Activated CD4-positive, alpha-beta T cell treated with anti-CD3 and anti-CD28 coated beads for 36 hours (primary cell): Measurements from ENCODE around the gene PPP5C. TPM values are rescaled to one million over a fixed set of nuclear protein-coding genes. Genes with fewer than 3 reads are reported as not detected.
A peak's percentile ranks its signal among the peaks of the same experiment; 100 is the strongest.

Experiments
- ATAC-seq: fragments of 200-7000 bp; cut with Tn5 transposase; one replicate; pipeline ENCODE4 v1.10.0; 2021; ENCODE audit warnings: mild to moderate bottlenecking, moderate library complexity
- CTCF ChIA-PET: fragments of 350-600 bp; sonication (Branson Sonifier 250); formaldehyde crosslinking; loops from one replicate; lab custom pipeline; 2021; ENCODE audit warnings: antibody characterized with exemption; lab: Charles Lee
- POLR2A ChIA-PET: fragments of 350-600 bp; sonication (Branson Sonifier 250); formaldehyde crosslinking; loops from one replicate; lab custom pipeline; 2021; ENCODE audit warnings: antibody characterized with exemption, inconsistent platforms; lab: Charles Lee
- DNase-seq: peaks from one replicate; pipeline ENCODE4 v3.0.0-alpha.2; 2020
- H3K27ac Mint-ChIP-seq: one replicate; pipeline ENCODE4 v1.8.0; 2021; ENCODE audit warnings: mixed read lengths
- H3K27me3 Mint-ChIP-seq: one replicate; pipeline ENCODE4 v1.8.0; 2021; ENCODE audit warnings: mixed read lengths
- H3K36me3 Mint-ChIP-seq: one replicate; pipeline ENCODE4 v1.8.0; 2021; ENCODE audit warnings: low read depth, mixed read lengths
- H3K4me1 Mint-ChIP-seq: one replicate; pipeline ENCODE4 v1.8.0; 2021; ENCODE audit warnings: mixed read lengths
- H3K4me3 Mint-ChIP-seq: one replicate; pipeline ENCODE4 v1.8.0; 2021; ENCODE audit warnings: mild to moderate bottlenecking, moderate library complexity, mixed read lengths
- H3K9me3 Mint-ChIP-seq: one replicate; pipeline ENCODE4 v1.8.0; 2021; ENCODE audit warnings: low read depth, mixed read lengths
- intact Hi-C, 2 experiments: fragments of 100-400 bp; cut with DNase I in 1 of 2; cut with micrococcal nuclease in 1 of 2; formaldehyde crosslinking; loops; one replicate each; pipeline versions ENCODE4 v1.14.2 to v1.15.1; 2022 to 2024; cut with DNase I, micrococcal nuclease
- total RNA-seq, 2 experiments: library from RNA; stranded (reverse); gene quantifications; one replicate each; pipeline ENCODE4 v1.2.3, GENCODE V29; 2021

Gene PPP5C
- total RNA-seq, 2 experiments from 2014 or later: 100.0 to 129 TPM

- CTCF ChIA-PET: interaction anchor here (0.6 to 1.1 kb wide), 6 partner anchors 13 to 304 kb away, joined by 3 to 4 read pairs (median 3); no protein-coding TSS in a partner anchor
- ATAC-seq (peak; percentile 37), DNase-seq (peak; percentile 33)
- POLR2A ChIA-PET: no interaction called here
- intact Hi-C loops: no loop called here
- Mint-ChIP-seq H3K9me3 (no peaks in the 10 kb centered on the region), H3K4me3 (peak overlapping the region; percentile 90), H3K36me3 (peaks cover 45% of the 10 kb centered on the region), H3K27ac (peak overlapping the region; percentile 97), H3K27me3 (no peaks in the 10 kb centered on the region), H3K4me1 (peaks cover 54% of the 10 kb centered on the region)
Observed at GRCh38 chr19:46351241-46352041, 4.6 kb downstream of the PPP5C start.

DNA sequence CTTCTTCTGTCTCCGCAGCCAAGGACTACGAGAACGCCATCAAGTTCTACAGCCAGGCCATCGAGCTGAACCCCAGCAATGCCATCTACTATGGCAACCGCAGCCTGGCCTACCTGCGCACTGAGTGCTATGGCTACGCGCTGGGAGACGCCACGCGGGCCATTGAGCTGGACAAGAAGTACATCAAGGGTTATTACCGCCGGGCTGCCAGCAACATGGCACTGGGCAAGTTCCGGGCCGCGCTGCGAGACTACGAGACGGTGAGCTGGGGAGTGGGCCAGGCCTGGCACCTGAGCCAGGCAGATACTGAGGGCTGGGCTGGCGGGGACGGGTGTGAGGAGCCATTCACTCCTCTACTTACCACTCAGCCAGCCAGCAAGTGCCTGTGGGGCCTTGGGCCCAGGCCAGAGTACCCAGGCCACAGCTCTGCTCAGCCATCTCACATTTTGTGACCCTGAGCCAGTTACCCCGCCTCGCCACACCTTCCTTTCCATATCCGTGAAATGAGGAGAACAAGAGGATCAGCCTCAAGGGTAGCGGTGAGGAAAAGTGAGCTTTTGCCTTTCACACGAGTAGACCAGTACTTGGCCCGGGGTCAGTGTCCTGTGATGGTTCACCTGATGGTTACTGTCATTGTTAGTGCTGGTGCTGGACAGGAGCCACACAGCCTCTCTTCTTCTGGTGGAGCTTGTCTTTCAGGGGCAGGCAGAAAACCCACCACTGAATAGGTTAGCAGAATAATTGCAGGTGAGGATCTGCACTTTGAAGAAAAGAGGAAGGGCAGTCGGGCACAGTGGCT is 7.0 kb downstream of the PPP5C start:
- CTCF ChIA-PET: no interaction called here

GRCh38 chr19:46355234-46356148 is 8.6 kb downstream of the PPP5C start:
- DNase-seq (peak; percentile 64), ATAC-seq (peak; percentile 57)
- Mint-ChIP-seq H3K27me3 (no peaks in the 10 kb centered on the region), H3K4me1 (peaks cover 36% of the 10 kb centered on the region), H3K36me3 (peaks cover 31% of the 10 kb centered on the region), H3K4me3 (no peak overlapping the region), H3K27ac (peak overlapping the region; percentile 30), H3K9me3 (no peaks in the 10 kb centered on the region)
- ChIA-PET CTCF (interaction anchor here (0.5 to 2.0 kb wide), 4 partner anchors 7 to 175 kb away, joined by 3 to 4 read pairs (median 4); no protein-coding TSS in a partner anchor), POLR2A (no interaction called here)
- intact Hi-C loops: no loop called here

More for the DNA sequence above, 7.0 kb downstream of the PPP5C start:
- H3K27me3 Mint-ChIP-seq: no peaks in the 10 kb centered on the region
- ATAC-seq (no peak), DNase-seq (no peak)
- POLR2A ChIA-PET: no interaction called here
- peaks cover 49% of the 10 kb centered on the region for H3K4me1 Mint-ChIP-seq
- H3K4me3 Mint-ChIP-seq: no peak overlapping the region
- intact Hi-C loops: no loop called here
- H3K36me3 Mint-ChIP-seq: peaks cover 37% of the 10 kb centered on the region
- H3K27ac Mint-ChIP-seq: no peak overlapping the region
- no peaks in the 10 kb centered on the region for H3K9me3 Mint-ChIP-seq

DNA sequence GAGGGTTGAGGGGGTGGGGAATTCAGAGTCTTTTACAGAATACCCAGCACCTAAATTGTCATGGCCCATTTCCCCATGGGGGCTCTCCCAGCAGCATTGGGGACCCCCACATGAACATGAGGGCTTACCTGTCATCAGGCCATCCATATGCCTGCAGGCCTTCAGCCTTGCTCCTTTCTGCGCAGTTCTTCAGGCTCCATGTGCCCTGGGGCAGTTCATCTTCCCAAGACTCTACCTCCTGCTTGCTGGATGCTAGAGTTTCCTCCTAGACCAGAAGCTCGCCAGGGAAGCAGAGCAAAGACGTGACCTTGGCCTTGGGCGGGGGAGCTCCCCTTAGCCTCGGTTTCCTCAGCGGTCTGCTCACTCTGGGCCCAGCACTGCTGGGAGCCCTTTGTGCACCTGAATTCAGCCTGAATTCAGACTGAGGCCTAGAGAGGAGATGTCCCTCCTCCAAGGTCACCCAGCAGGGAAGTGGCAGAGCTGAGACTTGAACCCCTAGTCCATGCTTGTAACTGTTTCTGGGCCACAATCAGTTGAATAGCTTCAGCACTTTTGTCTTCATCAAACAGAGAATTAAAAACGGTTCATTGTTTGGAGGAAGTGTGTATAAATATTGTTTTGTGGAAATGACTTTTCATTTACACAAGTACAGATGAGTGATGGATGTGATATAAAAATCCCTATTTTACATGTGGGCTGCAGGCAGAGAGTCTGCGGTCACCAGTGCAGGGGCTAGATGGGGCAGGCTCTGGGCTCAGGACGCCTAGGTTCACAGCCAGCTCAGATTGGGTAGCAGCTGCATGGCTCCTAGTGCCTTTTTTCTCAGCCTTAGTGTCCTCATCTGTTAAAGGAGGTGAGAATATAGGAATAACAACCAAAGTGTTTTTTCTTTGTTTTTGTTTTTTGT is 9.5 kb downstream of the PPP5C start:
- no peak overlapping the region for H3K27ac Mint-ChIP-seq

GRCh38 chr19:46357846-46358583 is 11.1 kb downstream of the PPP5C start:
- Mint-ChIP-seq H3K36me3 (peaks cover 29% of the 10 kb centered on the region), H3K27ac (no peak overlapping the region), H3K4me3 (no peak overlapping the region), H3K27me3 (no peaks in the 10 kb centered on the region), H3K4me1 (peaks cover 30% of the 10 kb centered on the region), H3K9me3 (no peaks in the 10 kb centered on the region)
- ATAC-seq (no peak), DNase-seq (no peak)
- intact Hi-C loops: no loop called here
- CTCF ChIA-PET: interaction anchor here (1.5 to 2.0 kb wide), 2 partner anchors 10 kb away, joined by 4 read pairs; no protein-coding TSS in a partner anchor
- POLR2A ChIA-PET: no interaction called here

More for the DNA sequence above, 9.5 kb downstream of the PPP5C start:
- Mint-ChIP-seq H3K36me3 (peaks cover 27% of the 10 kb centered on the region), H3K4me1 (peaks cover 34% of the 10 kb centered on the region), H3K9me3 (no peaks in the 10 kb centered on the region), H3K27me3 (no peaks in the 10 kb centered on the region), H3K4me3 (no peak overlapping the region)
- CTCF ChIA-PET: interaction anchor here (0.6 to 2.0 kb wide), 3 partner anchors 8 to 328 kb away, joined by 3 to 4 read pairs (median 3); no protein-coding TSS in a partner anchor
- ATAC-seq (no peak), DNase-seq (no peak)
- intact Hi-C loops: no loop called here
- POLR2A ChIA-PET: no interaction called here

GRCh38 chr19:46361915-46362314 is 15.0 kb downstream of the PPP5C start:
- DNase-seq: no peak
- peak overlapping the region; percentile 2 for H3K4me3 Mint-ChIP-seq
- peaks cover 20% of the 10 kb centered on the region for H3K4me1 Mint-ChIP-seq
- no peaks in the 10 kb centered on the region for H3K27me3 Mint-ChIP-seq
- no peaks in the 10 kb centered on the region for H3K9me3 Mint-ChIP-seq
- intact Hi-C loops: no loop called here
- no peak for ATAC-seq
- no peak overlapping the region for H3K27ac Mint-ChIP-seq
- POLR2A ChIA-PET: interaction anchor here (0.6 kb wide), 1 partner anchor 72 kb away, joined by 3 read pairs; no protein-coding TSS in a partner anchor
- H3K36me3 Mint-ChIP-seq: peaks cover 23% of the 10 kb centered on the region
- CTCF ChIA-PET: no interaction called here

- H3K4me1 Mint-ChIP-seq: peaks cover 20% of the 10 kb centered on the region
- H3K36me3 Mint-ChIP-seq: peaks cover 18% of the 10 kb centered on the region
- no peaks in the 10 kb centered on the region for H3K9me3 Mint-ChIP-seq
- no peaks in the 10 kb centered on the region for H3K27me3 Mint-ChIP-seq
- ATAC-seq: no peak
- POLR2A ChIA-PET: no interaction called here
- H3K27ac Mint-ChIP-seq: no peak overlapping the region
- CTCF ChIA-PET: interaction anchor here (0.6 to 0.8 kb wide), 3 partner anchors 14 to 524 kb away, joined by 3 read pairs; no protein-coding TSS in a partner anchor
- H3K4me3 Mint-ChIP-seq: no peak overlapping the region
- no peak for DNase-seq
- intact Hi-C loops: no loop called here
Observed at GRCh38 chr19:46364359-46364758, 17.5 kb downstream of the PPP5C start.

DNA sequence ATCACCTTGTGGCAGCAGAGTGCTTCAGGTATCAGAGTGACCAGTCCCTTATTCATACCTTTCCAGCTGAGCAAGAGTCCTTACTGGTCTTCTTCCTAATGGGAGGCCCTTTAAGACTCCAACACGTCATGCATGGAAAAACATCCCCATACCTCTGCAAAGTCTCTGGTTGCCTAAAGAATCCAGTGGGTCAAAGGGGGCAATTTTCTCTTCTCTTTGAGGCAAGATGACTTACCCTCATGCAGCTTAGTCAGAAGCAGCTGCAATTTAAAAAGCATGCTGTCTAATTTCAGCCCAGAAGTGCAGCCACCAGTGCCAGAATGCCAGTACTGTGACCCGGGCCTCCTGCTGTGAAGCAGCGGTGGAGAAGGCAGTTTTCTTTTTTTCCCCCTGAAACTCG is 18.7 kb downstream of the PPP5C start:
- H3K9me3 Mint-ChIP-seq: no peaks in the 10 kb centered on the region
- no peak overlapping the region for H3K4me3 Mint-ChIP-seq
- intact Hi-C loops: no loop called here
- ChIA-PET POLR2A (no interaction called here), CTCF (no interaction called here)
- peaks cover 15% of the 10 kb centered on the region for H3K36me3 Mint-ChIP-seq
- H3K27me3 Mint-ChIP-seq: no peaks in the 10 kb centered on the region
- peaks cover 22% of the 10 kb centered on the region for H3K4me1 Mint-ChIP-seq
- DNase-seq (no peak), ATAC-seq (no peak)
- H3K27ac Mint-ChIP-seq: no peak overlapping the region

GRCh38 chr19:46366620-46367292 is 19.9 kb downstream of the PPP5C start:
- ChIA-PET CTCF (interaction anchor here (0.5 to 1.1 kb wide), 3 partner anchors 19 to 609 kb away, joined by 3 read pairs; no protein-coding TSS in a partner anchor), POLR2A (no interaction called here)
- intact Hi-C loops: no loop called here
- no peaks in the 10 kb centered on the region for H3K27me3 Mint-ChIP-seq
- DNase-seq (no peak), ATAC-seq (no peak)
- peaks cover 25% of the 10 kb centered on the region for H3K4me1 Mint-ChIP-seq
- H3K36me3 Mint-ChIP-seq: peaks cover 14% of the 10 kb centered on the region
- no peak overlapping the region for H3K27ac Mint-ChIP-seq
- H3K4me3 Mint-ChIP-seq: no peak overlapping the region
- H3K9me3 Mint-ChIP-seq: no peaks in the 10 kb centered on the region
